Gastroesophageal sphincter (tissue), 3 donors: Measurements from ENCODE around the gene ZFHX2.

Experiments
- CTCF ChIP-seq, 4 experiments: fragments of 200-600 bp in 2 of 4; fragments of 450-650 bp in 2 of 4; sonication (generic) in 1 of 4; IDR thresholded peaks; one replicate each; pipeline ENCODE4 v1.5.1; 2017 to 2019; ENCODE audit warnings: antibody characterized with exemption in 4 of 4, mild to moderate bottlenecking in 2 of 4, moderate library complexity in 2 of 4
- EP300 ChIP-seq: sonication (generic); formaldehyde crosslinking; IDR thresholded peaks from one replicate; pipeline ENCODE4 v1.6.1; 2017; ENCODE audit warnings: antibody characterized with exemption, mild to moderate bottlenecking
- POLR2AphosphoS5 ChIP-seq: sonication (generic); formaldehyde crosslinking; IDR thresholded peaks from one replicate; pipeline ENCODE4 v1.6.1; 2017; ENCODE audit warnings: antibody characterized with exemption

- no peak for TF ChIP-seq CTCF (IDR thresholded peaks at IDR 0.05)
- TF ChIP-seq POLR2AphosphoS5 = no peak
- no peak for TF ChIP-seq EP300
Observed at GRCh38 chr14:23565626-23566025, 14.1 kb upstream of the ZFHX2 start.
